Measurements from ENCODE around the gene AFF3.
"Not testable (repeated sequence)": the region's sequence is repeated elsewhere in the genome, so short reads cannot be mapped to it uniquely, and the experiment has no call there.

AFF3 gene, protein sequence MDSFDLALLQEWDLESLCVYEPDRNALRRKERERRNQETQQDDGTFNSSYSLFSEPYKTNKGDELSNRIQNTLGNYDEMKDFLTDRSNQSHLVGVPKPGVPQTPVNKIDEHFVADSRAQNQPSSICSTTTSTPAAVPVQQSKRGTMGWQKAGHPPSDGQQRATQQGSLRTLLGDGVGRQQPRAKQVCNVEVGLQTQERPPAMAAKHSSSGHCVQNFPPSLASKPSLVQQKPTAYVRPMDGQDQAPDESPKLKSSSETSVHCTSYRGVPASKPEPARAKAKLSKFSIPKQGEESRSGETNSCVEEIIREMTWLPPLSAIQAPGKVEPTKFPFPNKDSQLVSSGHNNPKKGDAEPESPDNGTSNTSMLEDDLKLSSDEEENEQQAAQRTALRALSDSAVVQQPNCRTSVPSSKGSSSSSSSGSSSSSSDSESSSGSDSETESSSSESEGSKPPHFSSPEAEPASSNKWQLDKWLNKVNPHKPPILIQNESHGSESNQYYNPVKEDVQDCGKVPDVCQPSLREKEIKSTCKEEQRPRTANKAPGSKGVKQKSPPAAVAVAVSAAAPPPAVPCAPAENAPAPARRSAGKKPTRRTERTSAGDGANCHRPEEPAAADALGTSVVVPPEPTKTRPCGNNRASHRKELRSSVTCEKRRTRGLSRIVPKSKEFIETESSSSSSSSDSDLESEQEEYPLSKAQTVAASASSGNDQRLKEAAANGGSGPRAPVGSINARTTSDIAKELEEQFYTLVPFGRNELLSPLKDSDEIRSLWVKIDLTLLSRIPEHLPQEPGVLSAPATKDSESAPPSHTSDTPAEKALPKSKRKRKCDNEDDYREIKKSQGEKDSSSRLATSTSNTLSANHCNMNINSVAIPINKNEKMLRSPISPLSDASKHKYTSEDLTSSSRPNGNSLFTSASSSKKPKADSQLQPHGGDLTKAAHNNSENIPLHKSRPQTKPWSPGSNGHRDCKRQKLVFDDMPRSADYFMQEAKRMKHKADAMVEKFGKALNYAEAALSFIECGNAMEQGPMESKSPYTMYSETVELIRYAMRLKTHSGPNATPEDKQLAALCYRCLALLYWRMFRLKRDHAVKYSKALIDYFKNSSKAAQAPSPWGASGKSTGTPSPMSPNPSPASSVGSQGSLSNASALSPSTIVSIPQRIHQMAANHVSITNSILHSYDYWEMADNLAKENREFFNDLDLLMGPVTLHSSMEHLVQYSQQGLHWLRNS (N-terminal part only)

DNA sequence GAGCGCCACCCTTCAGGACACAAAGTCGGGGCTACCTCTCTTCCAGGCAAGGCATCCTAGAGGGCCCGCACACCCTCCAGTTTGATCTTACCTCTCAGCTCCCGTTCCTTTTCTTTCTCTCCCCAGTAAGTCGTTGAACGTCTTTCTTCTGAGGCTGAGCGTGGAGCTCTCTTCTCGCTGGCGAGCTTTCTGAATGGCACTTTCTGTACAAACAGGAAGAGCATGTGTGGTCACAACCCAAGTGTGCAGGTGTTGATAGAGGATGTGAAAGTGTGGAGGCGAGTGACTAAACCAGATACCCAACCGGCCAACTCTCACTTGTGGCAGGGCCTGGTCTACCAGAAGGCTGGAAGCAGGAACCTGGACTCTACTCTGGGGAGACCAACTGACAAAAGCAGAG is at the start of gene AFF3:
Gene AFF3 (minus strand): TSS at position 198 of the 400 bp plus-strand sequence. CDS start 38,136 bp downstream, outside the sequence.
- DNase-seq, result no peak

DNA sequence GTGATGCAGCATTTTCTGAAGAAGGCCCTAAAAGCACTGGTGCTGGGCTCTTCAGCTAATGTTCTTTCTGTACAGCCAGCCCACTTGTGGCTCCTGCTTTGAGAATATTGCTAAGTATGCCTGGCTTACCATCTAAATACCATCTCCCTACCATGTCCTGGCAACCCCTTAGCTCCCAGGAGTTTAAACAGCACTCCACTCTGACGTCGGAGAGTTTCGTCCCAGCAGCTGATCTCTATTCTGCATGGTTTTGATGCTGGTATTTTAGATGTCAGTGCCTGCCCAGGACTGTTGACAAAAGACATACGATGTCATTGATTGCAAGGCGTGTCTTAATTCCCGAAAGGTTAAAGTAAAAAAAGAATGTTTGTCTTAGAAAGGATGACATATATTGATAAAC is 47.0 kb upstream of the AFF3 start:
- DNase-seq, result no peak

DNA sequence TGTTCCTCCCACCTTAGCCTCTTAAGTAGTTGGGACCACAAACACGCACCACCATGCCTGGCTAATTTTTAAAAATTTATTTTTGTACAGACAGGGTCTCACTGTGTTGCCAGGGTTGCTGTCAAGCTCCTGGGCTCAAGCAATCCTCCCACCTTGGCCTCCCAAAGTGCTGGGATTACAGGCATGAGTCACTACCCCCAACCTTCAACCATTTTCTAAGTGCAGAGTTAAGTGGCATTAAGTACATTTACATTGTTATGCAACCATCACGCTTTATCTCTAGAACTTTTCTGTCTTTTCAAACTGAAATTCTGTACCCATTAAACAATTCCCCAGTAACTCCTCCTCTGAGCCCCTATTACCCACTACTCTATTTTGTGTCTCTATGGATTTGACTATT is 45.9 kb upstream of the AFF3 start:
- DNase-seq, result no peak

DNA sequence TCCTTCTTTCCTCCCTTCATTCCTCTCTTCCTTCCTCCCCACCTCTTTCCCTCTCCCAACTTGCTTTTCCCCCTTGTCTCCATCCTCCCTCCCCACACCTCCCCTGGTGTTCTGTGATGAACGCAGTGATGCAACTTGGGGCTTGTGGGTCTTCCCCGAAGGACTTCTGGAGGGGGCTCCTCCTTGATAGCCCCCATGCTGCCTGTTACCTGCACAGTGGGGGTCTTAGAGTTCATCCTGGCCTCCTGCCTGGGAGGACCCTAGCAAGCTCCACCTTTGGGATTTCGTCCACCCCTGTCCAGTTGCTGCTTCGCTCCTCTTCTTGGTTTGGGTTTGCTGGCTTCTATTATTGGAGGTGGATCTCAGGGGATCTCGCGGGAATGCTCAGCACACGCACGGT is 43.7 kb upstream of the AFF3 start:
- DNase-seq, result no peak

DNA sequence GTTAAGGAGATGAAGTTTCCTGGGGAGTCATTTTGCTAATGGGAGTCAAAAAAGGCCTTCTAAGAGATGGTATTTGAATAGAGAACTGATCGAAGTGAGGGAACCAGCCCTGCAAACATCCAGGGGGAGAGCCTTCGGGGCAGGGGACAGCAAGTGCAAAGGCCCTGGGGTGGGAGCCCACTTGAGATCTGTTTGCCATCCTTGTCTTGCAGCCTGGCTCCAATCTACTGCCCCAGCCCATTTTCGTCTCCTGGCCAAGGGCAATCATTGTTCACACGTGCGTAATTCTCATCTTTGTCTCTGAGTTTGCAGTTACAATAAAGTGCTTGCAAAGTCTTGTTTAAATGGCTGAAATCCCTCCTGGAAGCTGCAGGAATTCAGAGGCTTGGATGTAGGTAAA is 43.1 kb upstream of the AFF3 start:
- DNase-seq, result no peak

DNA sequence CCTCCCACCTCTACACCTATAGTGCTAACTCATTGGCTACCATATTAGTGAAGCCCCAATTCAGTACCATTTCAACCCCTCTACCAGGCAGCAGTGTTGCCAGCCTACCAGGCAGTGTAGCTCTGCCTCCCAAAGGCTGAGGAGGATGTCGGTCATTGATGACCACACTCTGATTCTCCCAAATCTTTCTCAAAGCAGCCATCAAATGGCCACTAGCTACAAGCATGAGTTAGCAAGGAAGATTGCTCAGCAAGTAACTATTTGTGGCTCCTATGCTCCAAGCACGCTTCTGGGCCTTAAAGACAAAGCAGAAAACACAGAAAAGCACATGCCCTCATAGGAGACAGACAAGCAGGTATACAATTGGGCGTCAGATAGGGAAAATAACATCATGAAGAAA is 42.7 kb upstream of the AFF3 start:
- no peak for DNase-seq

DNA sequence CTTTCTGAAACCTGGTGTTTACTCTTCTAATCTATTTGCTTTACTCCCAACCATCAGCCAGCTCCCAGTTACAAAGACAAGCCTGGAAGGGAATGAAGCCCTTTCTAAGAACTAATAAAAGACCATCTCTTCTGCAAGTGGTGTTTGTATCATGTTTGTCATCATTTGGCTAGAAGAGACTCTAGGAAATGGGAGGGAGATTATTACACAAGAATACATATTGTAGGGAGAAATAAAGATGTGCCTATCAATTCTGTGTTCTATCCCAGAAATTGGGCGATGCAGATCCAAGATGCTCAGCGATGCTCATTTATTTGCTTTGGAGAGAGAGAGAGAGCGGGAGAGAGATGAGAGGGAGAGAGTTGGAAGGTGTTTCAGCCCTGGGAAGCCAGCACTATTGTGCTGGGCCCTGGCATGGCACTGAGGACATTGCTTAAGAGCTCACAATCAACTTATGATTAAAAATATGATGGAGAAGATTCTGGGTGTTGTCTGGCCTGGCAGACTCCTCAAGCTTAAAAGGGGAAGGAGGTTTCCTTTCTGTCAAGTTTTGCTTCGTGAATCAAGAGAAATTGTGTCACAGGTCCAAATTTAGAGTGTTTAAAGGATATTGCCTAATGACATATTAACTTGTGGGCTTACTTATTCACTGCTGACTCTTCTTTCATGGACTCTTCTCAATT is 41.8 kb upstream of the AFF3 start:
- DNase-seq, result no peak

DNA sequence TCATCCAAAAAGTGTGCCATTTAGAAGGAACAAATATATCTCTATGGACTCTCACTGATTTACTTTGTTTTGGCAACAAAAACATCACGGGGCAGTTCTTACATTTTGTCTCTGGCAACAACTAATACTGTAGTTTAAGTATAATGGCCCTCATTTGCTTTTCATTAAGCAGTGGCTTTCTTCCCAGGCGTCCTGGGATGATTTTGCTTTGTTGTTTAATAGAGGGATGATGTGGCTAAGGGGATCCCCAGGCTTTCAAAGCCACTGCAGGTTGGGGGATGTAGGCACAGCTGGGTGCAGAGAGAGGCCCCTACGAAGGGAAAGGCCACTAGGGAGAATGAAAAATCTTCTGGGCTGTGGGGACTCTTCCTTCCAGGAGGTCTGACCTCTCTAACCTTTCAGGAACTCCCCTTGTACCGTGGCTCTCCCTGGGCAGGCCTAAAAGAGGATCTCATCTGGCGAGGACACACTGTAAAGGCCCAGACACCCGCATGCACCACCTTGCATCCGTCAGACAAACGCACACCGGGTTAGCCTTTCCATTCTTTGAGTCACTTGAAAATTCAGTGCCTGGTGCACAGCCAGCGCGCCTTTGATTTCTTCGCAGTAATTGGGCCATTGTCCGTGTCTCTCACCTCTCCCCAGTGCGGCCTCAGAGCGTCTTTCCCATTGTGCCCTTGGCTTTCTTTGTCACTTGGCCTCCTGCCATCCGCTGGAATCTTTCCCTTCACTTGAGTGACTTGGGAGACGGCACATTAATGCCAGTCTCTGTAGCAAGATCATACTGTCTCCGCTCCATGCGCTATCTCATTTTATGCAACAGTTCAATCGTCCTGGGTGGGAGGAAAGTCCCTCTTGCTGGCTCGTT is 40.3 kb upstream of the AFF3 start:
- DNase-seq, result no peak

DNA sequence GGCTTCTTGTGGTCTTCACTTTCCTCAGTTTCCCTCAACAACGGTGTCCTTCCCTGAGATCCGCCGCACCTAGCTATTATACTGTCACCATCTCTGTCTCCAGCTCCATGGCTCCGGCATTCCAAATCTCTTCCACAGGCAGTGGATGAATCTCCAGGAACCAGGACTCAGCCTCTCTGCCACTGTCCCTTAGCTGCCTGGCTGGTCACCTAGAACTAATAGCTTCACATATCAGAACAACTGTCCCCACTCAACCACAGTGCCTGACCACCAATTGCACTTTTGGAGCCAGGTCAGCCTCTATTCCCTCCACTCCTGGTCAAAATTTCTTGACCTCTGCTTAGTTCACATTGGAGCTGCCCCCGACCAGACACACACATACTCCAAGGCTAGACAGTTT is 38.1 kb upstream of the AFF3 start:
- DNase-seq, result no peak

DNA sequence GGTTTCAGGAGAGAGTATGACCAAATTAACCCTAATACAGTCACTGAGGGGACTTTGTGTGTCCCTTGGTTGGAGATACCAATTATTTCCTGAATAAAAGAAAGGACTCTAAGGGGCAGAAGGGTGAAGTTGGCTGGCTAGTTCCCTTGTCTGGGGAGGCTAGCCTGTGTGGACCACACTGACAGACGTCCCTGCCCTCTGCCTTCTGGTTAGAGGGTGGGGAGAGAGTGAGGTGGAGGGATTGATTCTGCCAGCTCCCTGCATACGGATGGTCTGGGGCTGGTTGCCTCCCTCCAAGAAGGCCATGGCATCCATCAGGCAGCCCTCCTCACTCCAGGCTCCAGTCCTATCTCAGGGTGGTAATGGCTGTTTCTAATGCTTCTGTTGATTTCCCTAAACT is 37.4 kb upstream of the AFF3 start:
- no peak for DNase-seq

DNA sequence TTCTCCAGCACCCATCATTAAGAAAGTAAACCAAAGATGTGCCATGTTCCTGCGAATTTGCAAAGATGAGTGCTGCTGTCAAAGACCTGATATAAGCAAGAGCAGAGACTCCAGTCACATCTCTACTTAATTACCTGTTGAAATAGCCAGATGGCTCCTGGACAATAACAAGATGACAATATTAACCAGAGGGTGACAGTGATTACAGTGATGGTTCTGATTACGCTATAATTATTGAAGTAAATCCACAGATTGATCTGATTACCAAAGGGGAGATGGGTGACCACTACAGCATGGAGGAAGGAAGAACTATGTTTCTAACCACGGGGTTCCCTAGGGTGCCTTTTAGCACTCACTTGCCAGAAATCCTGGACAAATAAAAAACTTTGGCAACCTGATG is 36.5 kb upstream of the AFF3 start:
- DNase-seq, result no peak

DNA sequence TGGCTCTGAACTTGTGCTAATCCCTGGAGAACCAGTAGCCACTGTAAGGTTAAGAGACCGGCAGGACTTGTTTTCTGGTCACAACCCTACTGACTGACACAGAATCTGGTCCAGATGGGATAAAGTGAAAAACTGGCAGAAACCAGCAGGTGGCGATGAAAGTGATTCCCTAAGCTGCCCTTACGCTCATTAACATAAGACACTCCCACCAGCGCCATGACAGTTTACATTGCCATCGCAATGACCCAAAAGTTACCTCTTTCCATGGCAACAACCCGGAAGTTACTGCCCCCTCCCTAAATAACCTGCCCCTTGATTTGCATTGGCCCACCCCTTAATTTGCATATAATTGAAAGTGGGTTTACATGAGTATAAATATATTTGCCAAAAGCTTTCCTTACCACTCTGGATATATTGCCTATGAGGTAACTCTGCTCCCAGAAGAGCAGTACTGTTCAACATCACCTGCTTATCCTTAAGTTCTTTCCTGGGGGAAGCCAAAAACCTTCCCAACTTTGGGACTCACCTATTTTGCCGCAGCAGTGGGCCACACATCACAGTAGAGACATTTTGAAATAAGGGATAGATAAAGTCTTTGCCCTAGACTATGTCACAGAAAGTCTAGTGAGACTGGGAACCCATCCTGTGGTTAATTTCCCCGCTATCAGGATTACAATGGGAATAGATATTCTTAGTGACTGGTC is 35.8 kb upstream of the AFF3 start:
- no peak for DNase-seq

DNA sequence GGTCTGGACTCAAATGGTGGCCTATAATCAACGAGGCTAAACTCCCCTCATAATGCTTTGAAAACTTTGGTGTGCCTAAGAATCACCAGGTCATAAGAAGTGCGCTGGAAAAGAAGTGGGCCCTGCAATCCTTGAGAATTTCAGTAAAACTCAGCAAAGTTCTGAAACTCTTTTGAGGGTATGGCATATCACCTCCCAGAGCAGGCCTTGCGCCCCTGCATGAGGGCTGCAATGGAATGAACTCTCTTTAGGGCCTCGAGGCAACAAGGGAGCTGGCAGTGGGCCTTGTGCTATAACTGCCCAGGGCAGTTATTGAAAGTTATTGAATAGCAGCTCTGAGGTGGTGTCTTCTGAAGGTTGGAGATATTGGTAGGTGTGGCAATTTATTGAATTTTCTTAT is 34.5 kb upstream of the AFF3 start:
- DNase-seq, result no peak

DNA sequence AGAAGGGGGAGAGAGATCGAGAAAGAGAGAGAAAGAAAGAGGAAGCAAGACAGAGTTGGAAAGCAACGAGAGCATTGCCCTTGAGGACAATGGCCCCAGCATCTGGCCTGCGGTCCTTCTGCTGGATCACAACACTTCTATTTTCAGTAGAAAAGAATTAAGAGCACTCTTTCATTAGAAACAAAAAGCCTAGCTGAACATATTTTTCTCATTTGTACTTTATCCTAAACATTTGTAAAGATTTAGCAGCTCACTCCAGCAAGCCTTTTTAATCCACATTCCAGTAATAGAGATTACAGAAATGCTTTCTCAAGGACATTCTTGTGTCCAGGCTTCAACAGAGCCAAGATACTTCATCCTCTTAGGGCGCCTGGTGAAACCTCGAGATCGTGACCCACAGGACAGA is 31.6 kb upstream of the AFF3 start:
- DNase-seq, result no peak

DNA sequence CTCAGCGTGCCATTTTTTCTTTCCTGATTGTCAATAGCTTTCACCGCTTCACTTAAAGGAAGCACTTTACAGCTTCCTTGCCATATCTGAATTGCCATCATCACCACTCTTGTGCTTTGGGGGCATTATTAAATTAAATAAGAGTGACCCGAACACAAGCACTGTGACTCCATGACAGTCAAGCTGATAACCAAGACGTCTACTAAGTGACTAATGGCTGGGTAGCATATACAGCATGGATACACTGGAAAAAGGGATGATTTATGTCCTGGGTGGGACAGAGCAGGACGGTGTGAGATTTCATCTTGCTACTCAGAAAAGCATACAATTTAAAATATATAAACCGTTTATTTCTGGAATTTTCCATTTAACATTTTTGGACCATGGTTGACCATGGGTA is 24.3 kb upstream of the AFF3 start:
- DNase-seq, result no peak

DNA sequence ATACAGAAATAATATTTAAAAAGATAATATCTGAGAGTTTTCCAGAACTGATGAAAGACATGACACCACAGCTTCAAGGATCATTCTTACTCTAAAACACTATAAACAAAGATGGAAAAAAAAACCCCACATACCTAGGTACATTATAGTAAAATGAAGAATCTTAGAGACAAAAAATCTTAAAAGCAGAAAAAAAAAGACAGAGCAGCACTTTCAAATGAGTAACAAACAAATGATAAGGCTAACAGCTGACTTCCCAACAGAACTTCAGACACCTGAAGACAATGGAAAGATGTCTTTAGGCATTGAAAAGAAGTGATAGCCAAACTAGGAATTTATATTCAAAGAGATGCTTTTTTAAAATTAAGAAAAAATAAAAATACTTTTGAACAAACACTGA is 21.2 kb upstream of the AFF3 start:
- DNase-seq, result no peak

DNA sequence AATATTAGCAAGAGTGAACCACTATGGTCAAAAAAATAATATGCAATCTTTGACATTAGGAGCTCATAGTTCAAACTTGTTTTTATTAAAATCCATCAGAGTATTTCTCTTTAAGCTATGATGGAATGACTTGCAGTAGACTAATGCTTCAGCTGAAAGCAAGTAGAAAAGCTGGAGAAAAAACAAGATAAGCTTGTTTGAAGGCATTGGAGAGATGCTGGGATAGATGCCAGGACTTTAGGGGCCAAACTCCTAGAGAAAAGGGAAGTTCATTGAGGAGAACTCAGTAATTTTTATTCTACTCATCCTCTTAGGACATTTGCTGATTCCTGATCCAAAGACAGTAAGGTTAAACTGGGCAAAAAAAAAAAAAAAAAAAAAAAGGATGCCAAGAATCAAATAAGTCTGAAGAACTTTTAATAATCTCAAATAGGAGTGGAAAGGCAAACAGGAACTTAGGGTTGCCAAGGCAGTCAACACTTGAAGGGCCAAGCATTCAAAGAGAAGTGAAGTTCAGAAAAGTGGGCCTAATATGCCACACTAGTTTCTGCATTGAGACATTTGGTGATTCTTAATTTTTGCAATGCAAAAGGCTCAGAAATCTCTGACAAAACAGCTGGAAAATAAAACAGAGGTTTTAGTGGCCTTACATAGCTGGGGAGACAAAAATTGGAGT is 19.7 kb upstream of the AFF3 start:
- DNase-seq, result no peak

DNA sequence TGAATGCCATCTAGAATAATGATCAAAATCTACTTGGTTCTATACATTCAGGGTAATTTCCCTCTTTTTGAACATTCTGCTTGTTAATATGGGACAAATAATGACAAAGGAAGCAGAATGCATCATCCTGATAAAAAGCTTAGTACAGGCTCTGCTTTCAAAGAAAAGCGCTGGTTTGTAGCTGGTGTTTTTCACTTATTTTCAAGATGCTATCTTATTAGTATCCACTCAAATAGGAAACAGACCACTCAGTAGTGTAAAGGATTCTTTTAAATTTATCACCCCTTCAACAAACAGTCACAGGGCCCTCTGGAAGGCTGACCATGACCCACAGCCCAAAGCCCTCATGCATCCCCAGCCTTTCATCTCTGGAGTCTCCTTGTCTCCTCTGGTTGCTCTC is 18.0 kb upstream of the AFF3 start:
- no peak for DNase-seq

DNA sequence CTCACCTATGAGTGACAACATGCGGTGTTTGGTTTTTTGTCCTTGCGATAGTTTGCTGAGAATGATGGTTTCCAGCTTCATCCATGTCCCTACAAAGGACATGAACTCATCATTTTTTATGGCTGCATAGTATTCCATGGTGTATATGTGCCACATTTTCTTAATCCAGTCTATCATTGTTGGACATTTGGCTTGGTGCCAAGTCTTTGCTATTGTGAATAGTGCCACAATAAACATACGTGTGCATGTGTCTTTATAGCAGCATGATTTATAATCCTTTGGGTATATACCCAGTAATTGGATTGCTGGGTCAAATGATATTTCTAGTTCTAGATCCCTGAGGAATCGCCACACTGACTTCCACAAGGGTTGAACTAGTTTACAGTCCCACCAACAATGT is 9.4 kb upstream of the AFF3 start:
- DNase-seq, result not testable (repeated sequence)

DNA sequence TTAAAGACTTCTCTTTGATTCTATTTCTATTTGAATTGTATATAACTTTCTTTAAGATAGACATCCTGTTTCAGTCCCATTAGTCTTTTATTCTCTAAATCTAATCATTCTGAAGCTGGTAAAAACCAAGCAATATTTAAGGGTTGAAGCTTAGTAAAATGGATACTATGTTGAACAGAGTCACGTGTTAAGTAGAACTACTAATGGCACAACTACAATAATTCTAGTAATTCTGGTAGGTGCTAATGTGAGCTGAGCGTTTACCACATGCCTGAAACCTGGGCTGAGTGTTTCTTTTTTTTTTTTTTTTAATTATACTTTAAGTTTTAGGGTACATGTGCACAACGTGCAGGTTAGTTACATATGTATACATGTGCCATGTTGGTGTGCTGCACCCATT is 8.9 kb upstream of the AFF3 start:
- no peak for DNase-seq

DNA sequence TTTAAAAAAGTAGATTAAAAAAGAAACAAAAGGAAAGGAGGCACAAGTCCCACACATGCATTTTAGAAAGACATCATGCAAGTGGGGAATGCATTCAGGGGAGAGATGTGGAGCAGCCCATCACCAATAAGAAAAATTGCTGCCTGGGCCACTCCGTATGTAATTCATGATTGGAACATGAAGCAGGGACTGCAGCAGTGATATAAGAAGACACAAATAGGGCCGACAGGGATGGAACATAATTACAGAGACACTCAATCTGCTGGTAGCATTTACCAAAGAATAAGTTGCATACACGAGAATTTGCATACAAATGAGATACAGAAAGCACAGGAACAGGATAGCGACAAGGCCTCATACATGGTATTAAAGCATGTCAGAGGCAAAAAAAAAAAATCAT is 6.5 kb upstream of the AFF3 start:
- DNase-seq, result no peak

Data from NCI-H748 treated with DMSO at 0.1 percent for 48 hours (cell line).